Trophoblast cell (in vitro differentiated cells and primary cell): ENCODE data around the gene TESK2.
"Not testable (repeated sequence)": the region's sequence is repeated elsewhere in the genome, so short reads cannot be mapped to it uniquely, and the experiment has no call there.

Source experiments
- DNase-seq, 2 donors: peaks; one replicate each; pipeline ENCODE4 v3.0.0-alpha.2; 2016
- H2AFZ ChIP-seq: 2 replicates; pipeline ENCODE4 v1.6.1; 2013; ENCODE audit warnings: low read length, moderate library complexity, mild to moderate bottlenecking; ENCODE audit not compliant: insufficient read depth, poor library complexity
- H2AK5ac ChIP-seq: 2 replicates; pipeline ENCODE4 v1.6.1; 2013; ENCODE audit warnings: mild to moderate bottlenecking, low read length
- H2BK120ac ChIP-seq: 2 replicates; pipeline ENCODE4 v1.6.1; 2013; ENCODE audit warnings: low read length, mild to moderate bottlenecking, moderate library complexity; ENCODE audit not compliant: insufficient read depth, poor library complexity
- H2BK12ac ChIP-seq: 2 replicates; pipeline ENCODE4 v1.6.1; 2013; ENCODE audit warnings: mild to moderate bottlenecking, low read length, moderate library complexity
- H2BK5ac ChIP-seq: 2 replicates; pipeline ENCODE4 v1.6.1; 2013; ENCODE audit warnings: low read length, low read depth, moderate library complexity, mild to moderate bottlenecking; ENCODE audit not compliant: poor library complexity
- H3K14ac ChIP-seq: 2 replicates; pipeline ENCODE4 v1.6.1; 2013; ENCODE audit warnings: mild to moderate bottlenecking, low read length
- H3K18ac ChIP-seq: 2 replicates; pipeline ENCODE4 v1.6.1; 2013; ENCODE audit warnings: mild to moderate bottlenecking, low read length
- H3K23ac ChIP-seq: 2 replicates; pipeline ENCODE4 v1.6.1; 2013; ENCODE audit warnings: low read length
- H3K27ac ChIP-seq: 2 replicates; pipeline ENCODE4 v1.5.1; 2013; ENCODE audit warnings: low read depth, mild to moderate bottlenecking, inconsistent platforms, low read length, moderate library complexity
- H3K27me3 ChIP-seq: 2 replicates; pipeline ENCODE4 v1.6.1; 2013; ENCODE audit warnings: inconsistent platforms, mild to moderate bottlenecking, low read length, moderate library complexity; ENCODE audit not compliant: insufficient read depth
- H3K36me3 ChIP-seq, 2 experiments: 1 replicate in 1 of 2; 2 replicates in 1 of 2; pipeline ENCODE4 v1.6.1; 2013; ENCODE audit warnings: low read length in 2 of 2, mild to moderate bottlenecking in 2 of 2, moderate library complexity in 1 of 2; ENCODE audit not compliant: insufficient read depth in 2 of 2, control insufficient read depth in 1 of 2
- H3K4ac ChIP-seq: 2 replicates; pipeline ENCODE4 v1.6.1; 2013; ENCODE audit warnings: low read depth, mild to moderate bottlenecking, low read length, moderate library complexity
- H3K4me1 ChIP-seq, 2 experiments: 1 replicate in 1 of 2; 2 replicates in 1 of 2; pipeline ENCODE4 v1.6.1; 2013; ENCODE audit warnings: low read length in 2 of 2, mild to moderate bottlenecking in 2 of 2, moderate library complexity in 1 of 2; ENCODE audit not compliant: insufficient read depth in 2 of 2, control insufficient read depth in 1 of 2
- H3K4me2 ChIP-seq: 2 replicates; pipeline ENCODE4 v1.6.1; 2013; ENCODE audit warnings: inconsistent platforms, mild to moderate bottlenecking, low read length, moderate library complexity
- H3K4me3 ChIP-seq: 2 replicates; pipeline ENCODE4 v1.5.1; 2013; ENCODE audit warnings: mild to moderate bottlenecking, low read depth, low read length, inconsistent platforms
- H3K79me1 ChIP-seq: one replicate; pipeline ENCODE4 v1.6.1; 2013; ENCODE audit warnings: low read length
- H3K79me2 ChIP-seq: 2 replicates; pipeline ENCODE4 v1.6.1; 2013; ENCODE audit warnings: low read length, mild to moderate bottlenecking; ENCODE audit not compliant: control insufficient read depth, insufficient read depth, poor library complexity
- H3K9ac ChIP-seq: 2 replicates; pipeline ENCODE4 v1.6.1; 2013; ENCODE audit warnings: mild to moderate bottlenecking, low read length
- H3K9me3 ChIP-seq: 2 replicates; pipeline ENCODE4 v1.6.1; 2013; ENCODE audit warnings: low read depth, mild to moderate bottlenecking, control low read depth, inconsistent platforms, low read length; ENCODE audit not compliant: insufficient read depth
- H4K12ac ChIP-seq: 2 replicates; pipeline ENCODE4 v1.6.1; 2013; ENCODE audit warnings: low read depth, mild to moderate bottlenecking, low read length, moderate library complexity
- H4K8ac ChIP-seq: 2 replicates; pipeline ENCODE4 v1.6.1; 2013; ENCODE audit warnings: low read depth, mild to moderate bottlenecking, low read length, moderate library complexity
- H4K91ac ChIP-seq: one replicate; pipeline ENCODE4 v1.6.1; 2013; ENCODE audit warnings: low read depth, mild to moderate bottlenecking, low read length, moderate library complexity
- WGBS: extraction: QIAGEN DNeasy Blood & Tissue Kit; methylation state at CpG from one replicate; pipeline ENCODE4 v1.1.7; 2013; ENCODE audit warnings: missing lambda C conversion rate; ENCODE audit not compliant: insufficient read length, insufficient coverage; ENCODE audit errors: extremely low coverage; 5-methylcytosine and 5-hydroxymethylcytosine counted together

Gene TESK2

DNA sequence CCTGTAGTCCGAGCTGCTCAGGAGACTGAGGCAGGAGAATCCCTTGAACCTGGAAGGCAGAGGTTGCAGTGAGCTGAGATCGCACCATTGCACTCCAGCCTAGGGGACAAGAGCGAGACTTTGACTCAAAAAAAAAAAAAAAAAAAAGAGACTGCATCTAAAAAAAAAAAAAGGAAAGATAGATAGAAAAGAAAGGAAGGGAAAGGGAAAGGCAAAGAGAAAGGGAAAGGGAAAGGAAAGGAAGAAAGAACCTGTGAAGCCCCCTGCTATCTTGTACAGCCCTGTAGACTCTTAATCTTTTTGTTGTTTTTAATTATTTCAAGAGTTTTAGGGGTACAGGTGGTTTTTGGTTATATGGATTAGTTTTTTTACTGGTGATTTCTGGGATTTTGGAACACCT, 104.7 kb downstream of the TESK2 start:
- no peaks in the 10 kb centered on the region for H3K4me1 ChIP-seq
- H3K9ac ChIP-seq = no peak overlapping the region
- no peak overlapping the region for H4K8ac ChIP-seq
- H2BK12ac ChIP-seq = no peak overlapping the region
- WGBS = no CpG with 5 or more reads among the region's 3 CpGs
- no peak overlapping the region for H2BK120ac ChIP-seq
- H2AFZ ChIP-seq = no peak overlapping the region
- H3K14ac ChIP-seq = no peak overlapping the region
- H3K36me3 ChIP-seq = no peaks in the 10 kb centered on the region
- H3K27me3 ChIP-seq = no peaks in the 10 kb centered on the region
- H3K79me2 ChIP-seq = no peaks in the 10 kb centered on the region
- H2BK5ac ChIP-seq = no peak overlapping the region
- no peaks in the 10 kb centered on the region for H3K79me1 ChIP-seq
- no peak overlapping the region for H3K27ac ChIP-seq
- H2AK5ac ChIP-seq = no peak overlapping the region
- no peak overlapping the region for H3K4me3 ChIP-seq
- H3K9me3 ChIP-seq = no peaks in the 10 kb centered on the region
- H4K91ac ChIP-seq = no peak overlapping the region
- no peak overlapping the region for H4K12ac ChIP-seq
- no peak overlapping the region for H3K4me2 ChIP-seq
- DNase-seq = no peak
- no peak overlapping the region for H3K4ac ChIP-seq
- no peak overlapping the region for H3K23ac ChIP-seq
- no peak overlapping the region for H3K18ac ChIP-seq

DNA sequence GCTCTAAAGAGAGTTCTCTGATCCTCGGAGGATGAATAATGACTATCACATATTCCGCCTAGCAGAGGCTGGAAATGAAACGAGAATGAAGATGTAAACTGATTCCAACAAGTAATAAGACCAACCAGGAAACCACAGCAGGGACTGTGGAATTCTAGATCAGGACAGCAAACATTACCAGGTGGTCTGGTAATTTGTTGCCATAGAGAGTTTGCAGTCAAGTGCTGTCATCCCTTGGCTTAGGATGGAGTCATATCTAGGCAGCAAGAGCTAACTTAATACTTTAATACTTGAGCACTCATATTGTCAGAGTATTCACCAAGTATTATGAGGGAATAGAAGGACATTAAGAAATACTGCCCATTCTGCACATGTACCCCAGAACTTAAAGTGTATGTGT, 105.7 kb downstream of the TESK2 start:
- Histone ChIP-seq H3K23ac (no peak overlapping the region), H2BK5ac (no peak overlapping the region), H3K4ac (no peak overlapping the region), H2AFZ (no peak overlapping the region), H3K18ac (no peak overlapping the region), H3K79me1 (no peaks in the 10 kb centered on the region), H3K27ac (no peak overlapping the region), H3K4me1 (no peaks in the 10 kb centered on the region), H3K4me3 (no peak overlapping the region), H4K91ac (no peak overlapping the region), H2BK120ac (no peak overlapping the region), H3K4me2 (no peak overlapping the region), H3K9me3 (no peaks in the 10 kb centered on the region), H4K12ac (no peak overlapping the region), H4K8ac (no peak overlapping the region), H3K9ac (no peak overlapping the region), H3K79me2 (no peaks in the 10 kb centered on the region), H2AK5ac (no peak overlapping the region), H2BK12ac (no peak overlapping the region), H3K14ac (no peak overlapping the region), H3K27me3 (no peaks in the 10 kb centered on the region), H3K36me3 (no peaks in the 10 kb centered on the region)
- no CpG with 5 or more reads among the region's 3 CpGs for WGBS
- DNase-seq = no peak

DNA sequence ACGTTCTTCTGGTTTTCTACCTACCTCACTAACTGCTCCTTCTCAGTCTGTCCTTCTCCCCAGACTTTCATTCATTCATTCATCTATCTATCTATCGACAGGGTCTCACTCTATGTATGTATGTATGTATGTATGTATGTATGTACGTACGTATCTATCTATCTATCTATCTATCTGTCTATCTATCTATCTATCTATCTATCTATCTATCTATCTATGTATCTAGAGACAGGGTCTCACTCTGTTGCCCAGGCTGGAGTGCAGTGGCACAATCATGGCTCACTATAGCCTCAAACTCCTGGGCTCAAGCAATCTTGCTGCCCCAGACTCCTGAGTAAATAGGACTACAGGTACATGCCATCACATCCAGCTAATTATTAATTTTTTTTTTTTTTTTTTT, 106.8 kb downstream of the TESK2 start:
- H2BK12ac ChIP-seq, H3K27me3 ChIP-seq, H3K9me3 ChIP-seq, H3K79me1 ChIP-seq, H3K27ac ChIP-seq, H3K4me3 ChIP-seq, H3K36me3 ChIP-seq, H3K14ac ChIP-seq, H2AK5ac ChIP-seq, H3K79me2 ChIP-seq, H2BK120ac ChIP-seq, H4K8ac ChIP-seq, H2BK5ac ChIP-seq, H3K9ac ChIP-seq, H4K91ac ChIP-seq, H3K23ac ChIP-seq, H3K4me2 ChIP-seq, H2AFZ ChIP-seq, H3K18ac ChIP-seq, H3K4me1 ChIP-seq, H3K4ac ChIP-seq, DNase-seq, H4K12ac ChIP-seq: not testable (repeated sequence)
- WGBS = no CpG with 5 or more reads among the region's 4 CpGs

DNA sequence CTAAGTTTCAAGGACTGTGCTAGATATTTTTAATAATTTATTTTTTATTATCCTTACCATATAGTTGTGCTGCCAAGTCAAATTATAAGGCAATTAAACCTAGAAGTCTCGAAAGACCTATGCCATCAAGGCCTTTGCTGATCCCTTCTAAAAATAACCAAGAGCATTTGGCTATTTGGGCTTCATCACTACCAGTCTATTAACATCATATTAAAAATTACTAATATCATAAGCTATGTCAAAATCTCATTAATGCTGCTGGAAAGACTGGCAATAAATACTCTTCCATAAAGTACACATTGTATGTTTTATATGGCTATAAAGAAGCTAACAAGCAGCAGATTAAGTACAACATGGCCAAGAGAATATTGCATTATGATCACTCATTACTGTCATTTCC, 107.8 kb downstream of the TESK2 start:
- Histone ChIP-seq H2AK5ac (no peak overlapping the region), H2AFZ (no peak overlapping the region)

More for the DNA sequence above, 107.8 kb downstream of the TESK2 start:
- no peaks in the 10 kb centered on the region for H3K9me3 ChIP-seq
- H3K14ac ChIP-seq = no peak overlapping the region
- H3K36me3 ChIP-seq = no peaks in the 10 kb centered on the region
- DNase-seq = no peak
- no peak overlapping the region for H4K8ac ChIP-seq
- no peak overlapping the region for H3K27ac ChIP-seq
- H4K91ac ChIP-seq = no peak overlapping the region
- H3K18ac ChIP-seq = no peak overlapping the region
- H2BK5ac ChIP-seq = no peak overlapping the region
- H3K79me2 ChIP-seq = no peaks in the 10 kb centered on the region
- H4K12ac ChIP-seq = no peak overlapping the region
- no peak overlapping the region for H3K4me2 ChIP-seq
- no peak overlapping the region for H3K9ac ChIP-seq
- H3K4ac ChIP-seq = no peak overlapping the region
- H3K79me1 ChIP-seq = no peaks in the 10 kb centered on the region
- H3K27me3 ChIP-seq = no peaks in the 10 kb centered on the region
- H2BK12ac ChIP-seq = no peak overlapping the region
- WGBS = no CpG with 5 or more reads among the region's 1 CpG
- no peak overlapping the region for H2BK120ac ChIP-seq
- no peaks in the 10 kb centered on the region for H3K4me1 ChIP-seq
- no peak overlapping the region for H3K4me3 ChIP-seq
- H3K23ac ChIP-seq = no peak overlapping the region
